ENCODE measurements around the gene KCTD20.

KCTD20 gene

DNA sequence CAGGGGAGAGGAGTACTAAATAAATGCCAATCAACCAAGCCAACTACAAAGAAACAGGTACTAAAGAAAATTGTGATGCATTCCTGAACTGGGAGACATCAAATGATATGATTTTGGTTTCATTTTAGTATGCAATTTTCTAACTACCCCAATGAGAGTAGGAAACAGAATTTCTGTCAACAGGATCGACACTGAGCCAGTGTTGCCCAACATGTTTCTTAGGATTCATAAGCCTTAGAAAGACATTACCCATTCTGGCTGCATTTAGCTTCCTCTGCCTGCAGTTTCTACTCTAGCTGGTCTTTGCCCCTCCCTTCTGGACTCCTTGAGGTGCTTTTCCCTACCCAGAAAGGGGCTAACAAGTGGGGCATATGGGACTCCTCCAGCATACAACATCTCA, 49.8 kb downstream of the KCTD20 start (continued):
- TF ChIP-seq, protein P1, sequence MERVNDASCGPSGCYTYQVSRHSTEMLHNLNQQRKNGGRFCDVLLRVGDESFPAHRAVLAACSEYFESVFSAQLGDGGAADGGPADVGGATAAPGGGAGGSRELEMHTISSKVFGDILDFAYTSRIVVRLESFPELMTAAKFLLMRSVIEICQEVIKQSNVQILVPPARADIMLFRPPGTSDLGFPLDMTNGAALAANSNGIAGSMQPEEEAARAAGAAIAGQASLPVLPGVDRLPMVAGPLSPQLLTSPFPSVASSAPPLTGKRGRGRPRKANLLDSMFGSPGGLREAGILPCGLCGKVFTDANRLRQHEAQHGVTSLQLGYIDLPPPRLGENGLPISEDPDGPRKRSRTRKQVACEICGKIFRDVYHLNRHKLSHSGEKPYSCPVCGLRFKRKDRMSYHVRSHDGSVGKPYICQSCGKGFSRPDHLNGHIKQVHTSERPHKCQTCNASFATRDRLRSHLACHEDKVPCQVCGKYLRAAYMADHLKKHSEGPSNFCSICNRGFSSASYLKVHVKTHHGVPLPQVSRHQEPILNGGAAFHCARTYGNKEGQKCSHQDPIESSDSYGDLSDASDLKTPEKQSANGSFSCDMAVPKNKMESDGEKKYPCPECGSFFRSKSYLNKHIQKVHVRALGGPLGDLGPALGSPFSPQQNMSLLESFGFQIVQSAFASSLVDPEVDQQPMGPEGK (tag by site-specific recombination; IDR thresholded peaks at IDR 0.05): no peak
- TF ChIP-seq ZFP3 (tag by site-specific recombination; IDR thresholded peaks at IDR 0.05; ENCODE audit: low read depth) (no peak), ZNF600 (tag by site-specific recombination; IDR thresholded peaks at IDR 0.05) (no peak)
- TF ChIP-seq, protein P2, sequence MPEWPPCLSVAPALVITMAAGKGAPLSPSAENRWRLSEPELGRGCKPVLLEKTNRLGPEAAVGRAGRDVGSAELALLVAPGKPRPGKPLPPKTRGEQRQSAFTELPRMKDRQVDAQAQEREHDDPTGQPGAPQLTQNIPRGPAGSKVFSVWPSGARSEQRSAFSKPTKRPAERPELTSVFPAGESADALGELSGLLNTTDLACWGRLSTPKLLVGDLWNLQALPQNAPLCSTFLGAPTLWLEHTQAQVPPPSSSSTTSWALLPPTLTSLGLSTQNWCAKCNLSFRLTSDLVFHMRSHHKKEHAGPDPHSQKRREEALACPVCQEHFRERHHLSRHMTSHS (tag by site-specific recombination; IDR thresholded peaks at IDR 0.05): no peak
- TF ChIP-seq, protein P3, sequence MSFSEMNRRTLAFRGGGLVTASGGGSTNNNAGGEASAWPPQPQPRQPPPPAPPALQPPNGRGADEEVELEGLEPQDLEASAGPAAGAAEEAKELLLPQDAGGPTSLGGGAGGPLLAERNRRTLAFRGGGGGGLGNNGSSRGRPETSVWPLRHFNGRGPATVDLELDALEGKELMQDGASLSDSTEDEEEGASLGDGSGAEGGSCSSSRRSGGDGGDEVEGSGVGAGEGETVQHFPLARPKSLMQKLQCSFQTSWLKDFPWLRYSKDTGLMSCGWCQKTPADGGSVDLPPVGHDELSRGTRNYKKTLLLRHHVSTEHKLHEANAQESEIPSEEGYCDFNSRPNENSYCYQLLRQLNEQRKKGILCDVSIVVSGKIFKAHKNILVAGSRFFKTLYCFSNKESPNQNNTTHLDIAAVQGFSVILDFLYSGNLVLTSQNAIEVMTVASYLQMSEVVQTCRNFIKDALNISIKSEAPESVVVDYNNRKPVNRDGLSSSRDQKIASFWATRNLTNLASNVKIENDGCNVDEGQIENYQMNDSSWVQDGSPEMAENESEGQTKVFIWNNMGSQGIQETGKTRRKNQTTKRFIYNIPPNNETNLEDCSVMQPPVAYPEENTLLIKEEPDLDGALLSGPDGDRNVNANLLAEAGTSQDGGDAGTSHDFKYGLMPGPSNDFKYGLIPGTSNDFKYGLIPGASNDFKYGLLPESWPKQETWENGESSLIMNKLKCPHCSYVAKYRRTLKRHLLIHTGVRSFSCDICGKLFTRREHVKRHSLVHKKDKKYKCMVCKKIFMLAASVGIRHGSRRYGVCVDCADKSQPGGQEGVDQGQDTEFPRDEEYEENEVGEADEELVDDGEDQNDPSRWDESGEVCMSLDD (tag by site-specific recombination; IDR thresholded peaks at IDR 0.05): no peak

- H3K27ac ChIP-seq (ENCODE audit: extremely low read depth, low read depth, low read length): no peak overlapping the region
- ChIA-PET POLR2A (interaction anchor here (0.9 to 1.5 kb wide), 2 partner anchors 16 to 70 kb away, joined by 5 to 9 read pairs; no protein-coding TSS in a partner anchor), CTCF (no interaction called here)
- TF ChIP-seq ZBTB49 (tag by site-specific recombination; IDR thresholded peaks at IDR 0.05; ENCODE audit: low read depth): no peak
- TF ChIP-seq GLIS2 (tag by site-specific recombination; IDR thresholded peaks at IDR 0.05): no peak
- no peak for TF ChIP-seq ZBTB17 (tag by site-specific recombination; IDR thresholded peaks at IDR 0.05)
- no peak for TF ChIP-seq ZNF19 (tag by site-specific recombination; IDR thresholded peaks at IDR 0.05; ENCODE audit: low read depth)
- TF ChIP-seq, protein P4, sequence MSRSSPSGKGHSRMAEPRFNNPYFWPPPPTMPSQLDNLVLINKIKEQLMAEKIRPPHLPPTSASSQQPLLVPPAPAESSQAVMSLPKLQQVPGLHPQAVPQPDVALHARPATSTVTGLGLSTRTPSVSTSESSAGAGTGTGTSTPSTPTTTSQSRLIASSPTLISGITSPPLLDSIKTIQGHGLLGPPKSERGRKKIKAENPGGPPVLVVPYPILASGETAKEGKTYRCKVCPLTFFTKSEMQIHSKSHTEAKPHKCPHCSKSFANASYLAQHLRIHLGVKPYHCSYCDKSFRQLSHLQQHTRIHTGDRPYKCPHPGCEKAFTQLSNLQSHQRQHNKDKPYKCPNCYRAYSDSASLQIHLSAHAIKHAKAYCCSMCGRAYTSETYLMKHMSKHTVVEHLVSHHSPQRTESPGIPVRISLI (tag by site-specific recombination; IDR thresholded peaks at IDR 0.05): no peak
- no peak for TF ChIP-seq ZNF280C (tag by site-specific recombination; IDR thresholded peaks at IDR 0.05)
- TF ChIP-seq SALL2 (tag by site-specific recombination; IDR thresholded peaks at IDR 0.05; ENCODE audit: borderline replicate concordance): no peak
- TF ChIP-seq, protein P5, sequence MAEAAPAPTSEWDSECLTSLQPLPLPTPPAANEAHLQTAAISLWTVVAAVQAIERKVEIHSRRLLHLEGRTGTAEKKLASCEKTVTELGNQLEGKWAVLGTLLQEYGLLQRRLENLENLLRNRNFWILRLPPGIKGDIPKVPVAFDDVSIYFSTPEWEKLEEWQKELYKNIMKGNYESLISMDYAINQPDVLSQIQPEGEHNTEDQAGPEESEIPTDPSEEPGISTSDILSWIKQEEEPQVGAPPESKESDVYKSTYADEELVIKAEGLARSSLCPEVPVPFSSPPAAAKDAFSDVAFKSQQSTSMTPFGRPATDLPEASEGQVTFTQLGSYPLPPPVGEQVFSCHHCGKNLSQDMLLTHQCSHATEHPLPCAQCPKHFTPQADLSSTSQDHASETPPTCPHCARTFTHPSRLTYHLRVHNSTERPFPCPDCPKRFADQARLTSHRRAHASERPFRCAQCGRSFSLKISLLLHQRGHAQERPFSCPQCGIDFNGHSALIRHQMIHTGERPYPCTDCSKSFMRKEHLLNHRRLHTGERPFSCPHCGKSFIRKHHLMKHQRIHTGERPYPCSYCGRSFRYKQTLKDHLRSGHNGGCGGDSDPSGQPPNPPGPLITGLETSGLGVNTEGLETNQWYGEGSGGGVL (tag by site-specific recombination; IDR thresholded peaks at IDR 0.05): no peak
- TF ChIP-seq ZBTB48 (tag by site-specific recombination; IDR thresholded peaks at IDR 0.05): no peak
- no peak overlapping the region for H3K4me3 ChIP-seq (ENCODE audit: low read depth, low read length)
- no peaks in the 10 kb centered on the region for H3K4me1 ChIP-seq (ENCODE audit: control insufficient read depth, insufficient read depth, low read length)
- H3K9me3 ChIP-seq (ENCODE audit: control insufficient read depth, insufficient read depth, low read depth, low read length): no peaks in the 10 kb centered on the region
- peaks cover 20 to 58% of the 10 kb centered on the region in 2 experiments for H3K36me3 ChIP-seq (ENCODE audit: control insufficient read depth in 2 of 2, insufficient read depth in 1 of 2, low read length in 2 of 2)
Measured at GRCh38 chr6:36493319-36493718, 50.5 kb downstream of the KCTD20 start.
